ENCODE data around the gene KLHL29.

- no peak for TF ChIP-seq EP300 (IDR thresholded peaks at IDR 0.05)
- no peak for TF ChIP-seq POLR2A (IDR thresholded peaks at IDR 0.05)
- TF ChIP-seq CTCF (IDR thresholded peaks at IDR 0.05): no peak
Measured at GRCh38 chr2:23350792-23351355, 34.1 kb upstream of the KLHL29 start.

Measured in tibial nerve (tissue), 4 donors.